ENCODE results near the gene CCNC. TPM values are rescaled to one million over a fixed set of nuclear protein-coding genes. Genes with fewer than 3 reads are reported as not detected.

The CCNC gene
- polyA plus RNA-seq, 2 of the 4 experiments (the other 2 are of a cell fraction) = 43.6 to 60.3 TPM

DNA sequence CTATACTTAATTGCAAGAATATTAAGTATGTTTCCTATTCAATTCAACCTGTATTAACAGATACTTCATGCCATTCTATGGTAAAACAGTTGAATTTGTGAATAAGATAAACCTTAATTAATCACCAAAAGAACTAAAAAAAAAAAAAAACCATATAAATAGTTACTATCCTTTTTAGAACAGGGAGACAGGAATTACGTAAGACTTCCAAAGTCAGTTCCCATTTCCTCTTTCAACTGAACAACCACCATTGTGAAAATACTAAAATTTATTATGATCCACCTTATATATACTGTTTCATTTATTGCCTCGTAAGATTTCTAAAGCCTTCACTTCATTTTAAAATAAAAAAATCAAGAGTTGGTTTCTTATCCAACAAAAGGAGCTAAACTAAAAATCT is 9.4 kb downstream of the CCNC start:
- ChIA-PET POLR2A (interaction anchor here (1.0 kb wide), 1 partner anchor 9 kb away, joined by 3 read pairs; the partner anchor contains the start of gene CCNC), CTCF (interaction anchor here (0.7 kb wide), 1 partner anchor 145 kb away, joined by 3 read pairs; no protein-coding TSS in a partner anchor)
- TF ChIP-seq RFX5 (IDR thresholded peaks at IDR 0.05) (no peak), FOSL2 (IDR thresholded peaks at IDR 0.05) (no peak), FOSL2 (CRISPR knock-in tag; IDR thresholded peaks at IDR 0.05) (no peak), CHD2 (IDR thresholded peaks at IDR 0.05; ENCODE audit: low read length, partially characterized antibody) (no peak), BHLHE40 (IDR thresholded peaks at IDR 0.05; ENCODE audit: low read depth, low read length) (no peak), MAFK (IDR thresholded peaks at IDR 0.05; ENCODE audit: partially characterized antibody) (no peak), KDM5A (IDR thresholded peaks at IDR 0.05) (no peak), MYC (IDR thresholded peaks at IDR 0.05; ENCODE audit: borderline replicate concordance, low read length) (no peak), CBX2 (IDR thresholded peaks at IDR 0.05; ENCODE audit: borderline replicate concordance, low read depth) (no peak), KDM1A (IDR thresholded peaks at IDR 0.05; ENCODE audit: low read depth) (no peak)
- TF ChIP-seq, protein P1, sequence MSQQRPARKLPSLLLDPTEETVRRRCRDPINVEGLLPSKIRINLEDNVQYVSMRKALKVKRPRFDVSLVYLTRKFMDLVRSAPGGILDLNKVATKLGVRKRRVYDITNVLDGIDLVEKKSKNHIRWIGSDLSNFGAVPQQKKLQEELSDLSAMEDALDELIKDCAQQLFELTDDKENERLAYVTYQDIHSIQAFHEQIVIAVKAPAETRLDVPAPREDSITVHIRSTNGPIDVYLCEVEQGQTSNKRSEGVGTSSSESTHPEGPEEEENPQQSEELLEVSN (IDR thresholded peaks at IDR 0.05; ENCODE audit: borderline replicate concordance, low read depth) = no peak
- TF ChIP-seq, protein P2, sequence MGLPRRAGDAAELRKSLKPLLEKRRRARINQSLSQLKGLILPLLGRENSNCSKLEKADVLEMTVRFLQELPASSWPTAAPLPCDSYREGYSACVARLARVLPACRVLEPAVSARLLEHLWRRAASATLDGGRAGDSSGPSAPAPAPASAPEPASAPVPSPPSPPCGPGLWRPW (IDR thresholded peaks at IDR 0.05) = no peak
- DNase-seq (ENCODE audit: low read depth in 1 of 2, low spot score in 1 of 2) = no peak
- no peak for FAIRE-seq
- Histone ChIP-seq H3K27ac (no peak overlapping the region), H3K4me3 (no peak overlapping the region), H3K9me3 (no peaks in the 10 kb centered on the region), H3K4me2 (no peak overlapping the region), H3K4me1 (no peaks in the 10 kb centered on the region)
- no peak for ATAC-seq
- WGBS (ENCODE audit: missing lambda C conversion rate) = 92% methylated on average over 2 of the region's 2 CpGs

DNA sequence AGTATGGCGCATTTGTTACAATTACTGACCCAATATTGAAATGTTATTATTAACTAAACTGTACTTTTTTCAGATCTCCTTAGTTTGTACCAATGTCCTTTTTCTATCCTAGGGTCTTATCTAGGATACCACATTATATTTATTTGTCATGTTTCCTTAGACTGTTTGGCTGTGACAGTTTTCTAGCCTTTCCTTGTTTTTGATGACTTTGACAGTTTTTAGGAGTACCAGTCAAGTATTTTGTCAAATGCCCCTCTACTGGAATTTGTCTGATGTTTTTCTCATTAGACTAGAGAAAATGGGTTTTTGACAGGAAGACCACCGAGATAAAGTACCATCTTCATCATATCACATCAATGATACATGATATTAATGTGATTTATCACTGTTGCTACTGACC is 14.6 kb downstream of the CCNC start:
- Histone ChIP-seq H3K4me2 (no peak overlapping the region), H3K4me3 (no peak overlapping the region), H3K4me1 (no peaks in the 10 kb centered on the region), H3K9me3 (no peaks in the 10 kb centered on the region), H3K27ac (no peak overlapping the region)
- POLR2A ChIA-PET = interaction anchor here (1.4 kb wide), 1 partner anchor 15 kb away, joined by 4 read pairs; the partner anchor contains the start of gene CCNC
- ATAC-seq (no peak), FAIRE-seq (no peak), DNase-seq (ENCODE audit: low read depth in 1 of 2, low spot score in 1 of 2) (no peak)
- WGBS (ENCODE audit: missing lambda C conversion rate) = 79% methylated on average over 2 of the region's 2 CpGs
- TF ChIP-seq POLR2A (IDR thresholded peaks at IDR 0.05; ENCODE audit: low read length) = no peak
- peak; percentile 58 for TF ChIP-seq MAFK (IDR thresholded peaks at IDR 0.05; ENCODE audit: partially characterized antibody)
- CTCF ChIA-PET = no interaction called here

DNA sequence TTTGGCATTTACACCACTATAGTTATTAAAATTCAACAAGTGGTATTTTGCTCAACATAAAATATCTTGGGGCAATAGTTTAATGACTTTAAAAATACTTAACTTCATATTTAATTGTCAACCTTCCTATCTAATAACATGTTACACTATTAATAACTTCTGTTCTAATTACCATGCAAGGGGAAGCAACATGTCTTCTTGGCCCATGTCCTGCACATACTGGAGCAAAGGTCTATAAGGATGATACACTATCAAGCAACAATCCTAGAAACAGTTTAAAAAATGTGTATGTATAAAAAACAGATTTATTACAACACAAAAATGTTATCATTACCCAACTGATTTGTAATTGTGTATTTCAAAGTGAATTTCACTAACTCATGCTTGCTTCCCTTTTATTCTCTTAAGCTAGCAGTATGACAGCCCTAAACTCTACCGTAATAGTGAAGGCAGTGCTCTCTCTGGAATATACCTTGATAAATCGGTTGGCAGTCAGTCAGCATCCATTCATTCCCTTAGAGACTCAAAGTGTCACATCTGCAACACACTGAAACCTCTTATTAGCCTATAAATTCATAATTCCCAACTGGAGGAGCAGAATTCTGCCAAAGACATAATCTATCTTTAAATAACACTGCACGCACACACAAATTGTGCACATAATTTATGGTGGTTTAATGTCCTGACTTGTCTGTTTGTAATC is 18.3 kb downstream of the CCNC start:
- Histone ChIP-seq H3K4me2 (no peak overlapping the region), H3K27ac (no peak overlapping the region), H3K4me3 (no peak overlapping the region), H3K4me1 (no peaks in the 10 kb centered on the region), H3K9me3 (no peaks in the 10 kb centered on the region)
- ChIA-PET CTCF (no interaction called here), POLR2A (no interaction called here)
- 90% methylated on average over 3 of the region's 3 CpGs for WGBS (ENCODE audit: missing lambda C conversion rate)
- DNase-seq (ENCODE audit: low read depth in 1 of 2, low spot score in 1 of 2) (no peak), FAIRE-seq (no peak), ATAC-seq (no peak)
- TF ChIP-seq RFX5 (IDR thresholded peaks at IDR 0.05) = no peak
- no peak for TF ChIP-seq ZNF302 (CRISPR knock-in tag; IDR thresholded peaks at IDR 0.05)
- no peak for TF ChIP-seq CBX8 (IDR thresholded peaks at IDR 0.05)
- TF ChIP-seq, protein P3, sequence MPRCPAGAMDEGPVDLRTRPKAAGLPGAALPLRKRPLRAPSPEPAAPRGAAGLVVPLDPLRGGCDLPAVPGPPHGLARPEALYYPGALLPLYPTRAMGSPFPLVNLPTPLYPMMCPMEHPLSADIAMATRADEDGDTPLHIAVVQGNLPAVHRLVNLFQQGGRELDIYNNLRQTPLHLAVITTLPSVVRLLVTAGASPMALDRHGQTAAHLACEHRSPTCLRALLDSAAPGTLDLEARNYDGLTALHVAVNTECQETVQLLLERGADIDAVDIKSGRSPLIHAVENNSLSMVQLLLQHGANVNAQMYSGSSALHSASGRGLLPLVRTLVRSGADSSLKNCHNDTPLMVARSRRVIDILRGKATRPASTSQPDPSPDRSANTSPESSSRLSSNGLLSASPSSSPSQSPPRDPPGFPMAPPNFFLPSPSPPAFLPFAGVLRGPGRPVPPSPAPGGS (IDR thresholded peaks at IDR 0.05) = no peak
- no peak for TF ChIP-seq RARB (CRISPR knock-in tag; IDR thresholded peaks at IDR 0.05)
- no peak for TF ChIP-seq CHD2 (IDR thresholded peaks at IDR 0.05; ENCODE audit: low read length, partially characterized antibody)
- TF ChIP-seq SREBF2 (IDR thresholded peaks at IDR 0.05) = no peak
- no peak for TF ChIP-seq BHLHE40 (IDR thresholded peaks at IDR 0.05; ENCODE audit: low read depth, low read length)
- no peak for TF ChIP-seq KDM1A (IDR thresholded peaks at IDR 0.05; ENCODE audit: low read depth)

DNA sequence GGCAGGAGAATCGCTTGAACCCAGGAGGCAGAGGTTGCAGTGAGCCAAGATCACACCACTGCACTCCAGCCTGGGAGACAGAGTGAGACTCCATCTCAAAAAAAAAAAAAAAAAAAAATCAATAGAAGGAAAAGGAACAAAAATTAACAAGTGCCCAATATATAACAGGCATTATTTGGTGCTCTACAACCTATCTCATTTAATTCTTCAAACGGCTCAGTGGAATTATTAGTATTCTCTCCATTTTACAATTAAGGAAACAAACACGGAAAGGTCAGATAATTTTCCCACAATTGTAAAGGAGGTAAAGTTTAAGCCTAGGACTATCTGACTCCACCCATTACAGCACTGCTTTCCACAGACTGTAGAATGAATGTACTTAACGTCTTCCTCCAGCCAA is 19.8 kb downstream of the CCNC start:
- Histone ChIP-seq H3K4me3 (no peak overlapping the region), H3K9me3 (no peaks in the 10 kb centered on the region), H3K4me1 (no peaks in the 10 kb centered on the region), H3K4me2 (no peak overlapping the region), H3K27ac (no peak overlapping the region)
- FAIRE-seq = no peak
- no peak for ATAC-seq
- ChIA-PET CTCF (interaction anchor here (0.6 kb wide), 1 partner anchor 29 kb away, joined by 4 read pairs; no protein-coding TSS in a partner anchor), POLR2A (no interaction called here)
- WGBS (ENCODE audit: missing lambda C conversion rate) = 92% methylated on average over 4 of the region's 4 CpGs
- TF ChIP-seq RNF2 (IDR thresholded peaks at IDR 0.05; ENCODE audit: borderline replicate concordance, low read depth) = no peak
- no peak for TF ChIP-seq PHF8 (IDR thresholded peaks at IDR 0.05; ENCODE audit: borderline replicate concordance, low read depth)
- no peak for TF ChIP-seq MAZ (IDR thresholded peaks at IDR 0.05; ENCODE audit: borderline replicate concordance, low read depth, low read length)
- TF ChIP-seq EHMT2 (IDR thresholded peaks at IDR 0.05; ENCODE audit: low read depth) = no peak
- TF ChIP-seq, protein P2 (IDR thresholded peaks at IDR 0.05) = no peak
- TF ChIP-seq, protein P3 (IDR thresholded peaks at IDR 0.05) = no peak
- TF ChIP-seq CHD4 (IDR thresholded peaks at IDR 0.05; ENCODE audit: borderline replicate concordance) = no peak
- no peak for TF ChIP-seq RAD21 (conservative IDR thresholded peaks at IDR 0.05 in 1 of 2, IDR thresholded peaks at IDR 0.05 in 1 of 2)
- no peak for TF ChIP-seq EHF (CRISPR knock-in tag; IDR thresholded peaks at IDR 0.05)
- DNase-seq (ENCODE audit: low read depth in 1 of 2, low spot score in 1 of 2) = no peak
